Activated CD8-positive, alpha-beta T cell treated with anti-CD3 and anti-CD28 coated beads, Interleukin-2, amount 10 ng/mL, durations not matched to agents 7 days and 5 days (primary cell): ENCODE data around the gene OXCT1. TPM values are rescaled to one million over a fixed set of nuclear protein-coding genes. Genes with fewer than 3 reads are reported as not detected.
"Not testable (repeated sequence)": the region's sequence is repeated elsewhere in the genome, so short reads cannot be mapped to it uniquely, and the experiment has no call there.

ENCODE experiments used
- ATAC-seq: fragments of 150-1000 bp; cut with Tn5 transposase; one replicate; pipeline ENCODE4 v1.10.0; 2021; ENCODE audit warnings: moderate library complexity
- CTCF ChIA-PET: fragments of 350-600 bp; sonication (Branson Sonifier 250); formaldehyde crosslinking; loops from one replicate; lab custom pipeline; 2021; ENCODE audit warnings: antibody characterized with exemption; lab: Charles Lee
- POLR2A ChIA-PET: fragments of 350-600 bp; sonication (Branson Sonifier 250); formaldehyde crosslinking; loops from one replicate; lab custom pipeline; 2021; ENCODE audit warnings: antibody characterized with exemption; lab: Charles Lee
- DNase-seq: peaks from one replicate; pipeline ENCODE4 v3.0.0-alpha.2; 2020
- H3K27ac Mint-ChIP-seq: one replicate; pipeline ENCODE4 v1.8.0; 2021; ENCODE audit warnings: mild to moderate bottlenecking, mixed read lengths
- H3K27me3 Mint-ChIP-seq: one replicate; pipeline ENCODE4 v1.8.0; 2021; ENCODE audit warnings: low read depth, mixed read lengths
- H3K36me3 Mint-ChIP-seq: one replicate; pipeline ENCODE4 v1.8.0; 2021; ENCODE audit warnings: low read depth, mixed read lengths
- H3K4me1 Mint-ChIP-seq: one replicate; pipeline ENCODE4 v1.8.0; 2021; ENCODE audit warnings: low read depth, mixed read lengths
- H3K4me3 Mint-ChIP-seq: one replicate; pipeline ENCODE4 v1.8.0; 2021; ENCODE audit warnings: mild to moderate bottlenecking, mixed read lengths
- H3K9me3 Mint-ChIP-seq: one replicate; pipeline ENCODE4 v1.8.0; 2022; ENCODE audit warnings: mixed read lengths; ENCODE audit not compliant: insufficient read depth
- total RNA-seq, 2 experiments: library from RNA; stranded (reverse); gene quantifications; one replicate each; pipeline ENCODE4 v1.2.3, GENCODE V29; 2021

OXCT1 gene
- total RNA-seq, 2 experiments from 2014 or later, result 59.3 to 61.0 TPM

DNA sequence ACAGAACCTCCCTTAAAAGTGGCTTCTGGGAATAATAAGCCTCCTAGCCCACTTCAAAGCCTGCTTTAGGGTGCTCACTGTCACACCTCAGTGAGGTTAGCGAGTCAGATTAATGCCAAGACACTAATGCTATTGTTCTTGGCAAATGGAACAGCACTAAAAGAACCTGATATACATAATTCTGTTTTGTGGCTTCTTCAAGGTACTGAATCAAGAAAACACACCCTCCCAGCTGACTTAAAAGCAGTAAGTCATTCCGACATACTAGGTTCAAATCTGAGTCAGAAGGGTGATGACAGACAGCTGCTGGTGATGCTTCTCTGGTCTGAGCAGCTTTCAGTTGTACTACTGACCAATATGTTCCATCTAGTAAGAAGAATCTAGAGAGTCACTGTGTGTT, 121.6 kb downstream of the OXCT1 start:
- ChIA-PET CTCF (no interaction called here), POLR2A (no interaction called here)
- Mint-ChIP-seq H3K4me3 (no peak overlapping the region), H3K27ac (no peak overlapping the region), H3K9me3 (no peaks in the 10 kb centered on the region), H3K36me3 (peaks cover 17% of the 10 kb centered on the region), H3K4me1 (no peaks in the 10 kb centered on the region), H3K27me3 (no peaks in the 10 kb centered on the region)
- ATAC-seq (no peak), DNase-seq (no peak)

DNA sequence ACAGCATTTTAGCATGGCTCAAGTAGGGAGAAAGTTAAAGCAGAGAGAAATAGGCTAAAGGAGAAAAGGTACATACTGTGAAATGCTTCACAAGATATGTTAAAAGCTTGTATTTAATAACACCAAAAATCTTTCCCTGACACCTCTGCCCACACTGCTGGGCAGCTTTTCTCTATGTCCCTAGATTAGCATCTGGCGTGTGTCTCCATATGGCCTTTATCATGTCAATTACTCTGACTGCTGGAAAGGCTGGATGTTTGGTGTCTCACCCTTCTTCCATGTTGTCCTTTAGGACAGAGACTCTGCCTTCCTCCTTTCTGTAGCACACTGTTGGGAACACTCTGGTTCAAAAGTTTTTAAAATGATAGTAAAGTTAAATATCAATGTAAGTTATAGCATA, 122.5 kb downstream of the OXCT1 start:
- POLR2A ChIA-PET, result no interaction called here
- H3K36me3 Mint-ChIP-seq, result peaks cover 19% of the 10 kb centered on the region
- CTCF ChIA-PET, result interaction anchor here (1.2 to 1.3 kb wide), 2 partner anchors 17 to 26 kb away, joined by 3 read pairs; no protein-coding TSS in a partner anchor
- DNase-seq (no peak), ATAC-seq (no peak)
- no peaks in the 10 kb centered on the region for H3K9me3 Mint-ChIP-seq
- H3K4me1 Mint-ChIP-seq, result no peaks in the 10 kb centered on the region
- no peaks in the 10 kb centered on the region for H3K27me3 Mint-ChIP-seq
- no peak overlapping the region for H3K4me3 Mint-ChIP-seq
- no peak overlapping the region for H3K27ac Mint-ChIP-seq

DNA sequence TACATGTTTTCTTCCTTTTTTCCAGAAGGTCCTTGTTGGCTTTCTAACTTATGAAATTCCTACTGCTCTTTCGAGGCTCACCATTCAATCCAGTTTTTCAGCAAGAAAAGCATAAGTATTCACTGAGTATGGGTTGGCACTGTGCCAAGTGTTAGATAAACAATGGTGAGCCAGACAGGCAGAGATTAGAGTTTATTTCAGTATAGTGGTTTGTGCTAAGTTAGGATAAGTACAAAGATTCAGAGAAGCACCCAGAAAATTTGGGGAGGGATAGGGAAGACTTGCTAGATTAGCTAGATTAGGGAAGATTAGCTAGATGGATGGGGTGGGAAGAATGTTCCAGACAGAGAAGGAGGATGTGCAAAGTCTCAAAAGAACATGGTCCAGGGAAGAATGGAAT, 122.9 kb downstream of the OXCT1 start:
- ChIA-PET POLR2A (no interaction called here), CTCF (interaction anchor here (1.2 to 1.5 kb wide), 3 partner anchors 8 to 26 kb away, joined by 3 to 4 read pairs (median 3); no protein-coding TSS in a partner anchor)
- Mint-ChIP-seq H3K4me3 (no peak overlapping the region), H3K27ac (no peak overlapping the region), H3K9me3 (no peaks in the 10 kb centered on the region), H3K4me1 (no peaks in the 10 kb centered on the region), H3K36me3 (peaks cover 19% of the 10 kb centered on the region), H3K27me3 (no peaks in the 10 kb centered on the region)
- DNase-seq (no peak), ATAC-seq (no peak)

DNA sequence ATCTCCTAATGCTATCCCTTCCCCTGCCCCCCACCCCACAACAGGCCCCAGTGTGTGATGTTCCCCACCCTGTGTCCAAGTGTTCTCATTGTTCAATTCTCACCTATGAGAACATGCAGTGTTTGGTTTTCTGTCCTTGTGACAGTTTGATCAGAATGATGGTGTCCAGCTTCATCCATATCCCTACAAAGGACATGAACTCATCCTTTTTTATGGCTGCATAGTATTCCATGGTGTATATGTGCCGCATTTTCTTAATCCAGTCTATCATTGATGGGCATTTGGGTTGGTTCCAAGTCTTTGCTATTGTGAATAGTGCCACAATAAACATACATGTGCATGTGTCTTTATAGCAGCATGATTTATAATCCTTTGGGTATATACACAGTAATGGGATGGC, 127.6 kb downstream of the OXCT1 start:
- H3K4me1 Mint-ChIP-seq, CTCF ChIA-PET, DNase-seq, H3K4me3 Mint-ChIP-seq, POLR2A ChIA-PET, ATAC-seq, H3K27me3 Mint-ChIP-seq, H3K9me3 Mint-ChIP-seq, H3K27ac Mint-ChIP-seq: not testable (repeated sequence)
- H3K36me3 Mint-ChIP-seq, result peaks cover 39% of the 10 kb centered on the region

DNA sequence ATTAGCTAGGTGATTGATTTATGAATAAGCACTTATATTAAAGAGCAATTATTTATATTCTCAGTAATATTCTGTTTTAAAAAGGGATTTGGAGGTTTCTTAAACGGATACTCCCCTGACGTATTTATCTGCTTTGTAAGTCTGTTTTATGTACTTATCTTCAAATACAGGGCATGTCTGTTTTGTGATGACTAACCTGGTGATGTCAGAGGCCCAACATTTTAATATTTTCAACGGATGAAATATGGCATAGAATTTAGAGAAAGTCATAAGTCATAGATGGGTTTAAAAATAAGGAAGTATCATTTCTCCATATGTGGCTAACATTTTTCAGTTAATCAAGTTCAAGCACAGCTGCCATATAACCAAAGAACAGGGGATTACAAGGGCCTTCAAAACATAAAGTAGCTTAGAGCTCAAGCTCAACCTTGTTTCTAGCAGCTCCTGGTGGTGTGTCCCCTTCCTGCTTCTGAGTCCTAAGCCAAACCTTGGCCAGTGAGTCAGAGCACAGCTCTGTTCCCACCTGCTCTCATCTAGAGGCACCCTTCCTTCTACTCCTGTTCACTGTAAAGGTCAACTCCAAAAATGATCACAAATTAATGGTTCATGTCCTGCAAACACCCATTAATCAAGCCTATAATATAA, 131.4 kb downstream of the OXCT1 start:
- no peak overlapping the region for H3K27ac Mint-ChIP-seq
- ChIA-PET CTCF (no interaction called here), POLR2A (no interaction called here)
- H3K4me3 Mint-ChIP-seq, result no peak overlapping the region
- DNase-seq (no peak), ATAC-seq (no peak)
- H3K9me3 Mint-ChIP-seq, result no peaks in the 10 kb centered on the region
- no peaks in the 10 kb centered on the region for H3K27me3 Mint-ChIP-seq
- H3K4me1 Mint-ChIP-seq, result no peaks in the 10 kb centered on the region
- H3K36me3 Mint-ChIP-seq, result peaks cover 62% of the 10 kb centered on the region

DNA sequence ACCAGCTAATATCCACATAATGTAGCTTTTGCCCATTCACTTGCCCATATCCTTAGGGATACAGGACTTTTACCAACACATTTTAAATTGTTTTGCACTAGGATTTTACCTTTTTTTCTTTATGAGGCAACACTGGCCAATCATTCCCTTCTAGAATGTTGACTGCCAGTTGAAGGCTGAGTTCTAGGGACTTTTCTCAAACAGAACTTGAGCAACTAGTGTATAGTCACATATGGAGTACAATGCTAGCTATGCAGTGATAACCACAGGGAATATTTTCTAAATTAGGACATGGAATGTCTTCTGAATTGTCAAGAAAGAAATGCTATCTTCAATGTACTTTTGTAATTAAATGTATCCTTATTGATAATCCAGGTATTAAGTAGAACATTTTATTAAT, 133.6 kb downstream of the OXCT1 start:
- no peaks in the 10 kb centered on the region for H3K27me3 Mint-ChIP-seq
- ATAC-seq (no peak), DNase-seq (no peak)
- no peaks in the 10 kb centered on the region for H3K9me3 Mint-ChIP-seq
- H3K27ac Mint-ChIP-seq, result no peak overlapping the region
- ChIA-PET POLR2A (no interaction called here), CTCF (interaction anchor here (1.3 kb wide), 1 partner anchor 87 kb away, joined by 3 read pairs; no protein-coding TSS in a partner anchor)
- peaks cover 61% of the 10 kb centered on the region for H3K36me3 Mint-ChIP-seq
- no peak overlapping the region for H3K4me3 Mint-ChIP-seq
- H3K4me1 Mint-ChIP-seq, result no peaks in the 10 kb centered on the region

DNA sequence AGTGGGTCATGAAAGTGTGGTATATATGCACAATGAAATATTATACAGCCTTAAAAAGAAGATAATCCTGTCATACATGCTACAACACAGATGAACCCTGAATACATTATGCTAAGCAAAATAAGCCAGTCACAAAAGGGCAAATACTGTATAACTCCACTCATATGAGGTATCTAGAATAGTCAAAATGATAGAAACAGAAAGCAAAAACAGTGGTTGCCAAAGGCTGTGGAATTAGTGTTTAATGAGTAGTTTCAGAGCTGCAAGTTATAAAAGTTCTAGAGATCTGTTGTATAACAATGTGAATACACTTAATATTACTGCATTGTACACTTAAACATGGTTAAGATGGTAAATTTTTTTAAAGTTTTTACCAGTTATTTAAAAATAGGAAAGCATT, 135.0 kb downstream of the OXCT1 start:
- no peak overlapping the region for H3K4me3 Mint-ChIP-seq
- ChIA-PET POLR2A (interaction anchor here (1.0 kb wide), 1 partner anchor 127 kb away, joined by 3 read pairs; no protein-coding TSS in a partner anchor), CTCF (no interaction called here)
- peaks cover 61% of the 10 kb centered on the region for H3K36me3 Mint-ChIP-seq
- no peaks in the 10 kb centered on the region for H3K4me1 Mint-ChIP-seq
- DNase-seq (no peak), ATAC-seq (no peak)
- H3K27ac Mint-ChIP-seq, result no peak overlapping the region
- H3K9me3 Mint-ChIP-seq, result no peaks in the 10 kb centered on the region
- no peaks in the 10 kb centered on the region for H3K27me3 Mint-ChIP-seq

DNA sequence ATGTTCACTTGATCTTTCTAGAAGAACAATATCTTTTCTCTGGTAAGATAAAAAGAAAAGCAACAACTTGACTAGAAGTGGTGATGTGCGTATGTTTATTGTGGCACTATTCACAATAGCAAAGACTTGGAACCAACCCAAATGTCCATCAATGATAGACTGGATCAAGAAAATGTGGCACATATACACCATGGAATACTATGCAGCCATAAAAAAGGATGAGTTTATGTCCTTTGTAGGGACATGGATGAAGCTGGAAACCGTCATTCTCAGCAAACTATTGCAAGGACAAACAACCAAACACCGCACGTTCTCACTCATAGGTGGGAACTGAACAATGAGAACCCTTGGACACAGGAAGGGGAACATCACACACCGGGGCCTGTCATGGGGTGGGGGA, 140.8 kb downstream of the OXCT1 start:
- CTCF ChIA-PET, POLR2A ChIA-PET, H3K27me3 Mint-ChIP-seq, DNase-seq, ATAC-seq, H3K4me3 Mint-ChIP-seq, H3K9me3 Mint-ChIP-seq, H3K27ac Mint-ChIP-seq, H3K4me1 Mint-ChIP-seq: not testable (repeated sequence)
- peaks cover 26% of the 10 kb centered on the region for H3K36me3 Mint-ChIP-seq

DNA sequence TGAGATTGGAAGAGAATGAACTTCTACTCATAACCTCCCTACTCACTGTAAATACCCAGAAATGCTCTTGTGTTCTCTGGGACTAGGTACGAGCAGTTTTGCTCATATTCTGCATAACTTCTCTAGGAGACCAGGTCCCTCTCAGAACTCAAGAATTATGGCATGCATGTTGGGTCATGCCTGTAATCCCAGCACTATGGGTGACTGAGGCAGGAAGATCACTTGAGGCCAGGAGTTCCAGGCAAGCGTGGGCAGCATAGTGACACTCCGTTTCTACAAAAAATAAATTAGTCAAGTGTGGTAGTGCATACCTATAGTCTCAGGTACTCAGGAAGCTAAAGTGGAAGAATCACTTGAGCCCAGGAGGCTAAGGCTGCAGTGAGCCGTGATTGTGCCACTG, 141.9 kb downstream of the OXCT1 start:
- Mint-ChIP-seq H3K36me3 (peaks cover 23% of the 10 kb centered on the region), H3K9me3 (no peaks in the 10 kb centered on the region), H3K27me3 (no peaks in the 10 kb centered on the region), H3K4me3 (no peak overlapping the region), H3K4me1 (no peaks in the 10 kb centered on the region), H3K27ac (peak overlapping the region; percentile 23)
- no peak for DNase-seq
- POLR2A ChIA-PET, result no interaction called here
- CTCF ChIA-PET, result no interaction called here
- no peak for ATAC-seq

DNA sequence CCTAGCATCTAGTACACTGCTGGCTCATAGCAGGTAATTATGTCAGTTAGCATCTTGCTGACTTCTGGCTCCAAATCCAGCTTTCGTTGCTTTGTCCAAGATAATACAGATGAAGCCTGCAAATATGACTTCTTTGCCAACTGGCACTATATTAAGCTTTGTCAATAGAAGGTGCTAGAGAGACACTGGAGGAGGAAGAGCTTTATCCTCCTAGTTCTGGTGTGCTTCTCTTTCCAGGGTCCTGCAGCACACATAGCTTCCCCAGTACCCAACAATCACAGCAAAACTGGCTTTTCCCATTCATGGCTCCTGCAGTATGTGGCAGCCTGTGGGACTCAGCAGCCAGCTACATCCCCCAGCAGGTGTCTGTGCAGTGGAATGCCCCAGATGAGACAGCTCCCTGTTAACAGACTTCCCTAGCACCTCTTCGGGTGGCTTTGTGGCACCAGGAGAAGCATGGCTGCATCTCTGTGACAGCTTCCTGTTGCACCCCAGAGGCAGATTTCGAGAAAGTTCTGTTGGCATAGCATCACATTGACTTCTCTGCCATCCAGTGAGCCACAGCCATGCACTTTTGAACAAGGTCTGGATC, 147.8 kb downstream of the OXCT1 start:
- no peaks in the 10 kb centered on the region for H3K4me1 Mint-ChIP-seq
- no peak overlapping the region for H3K4me3 Mint-ChIP-seq
- ATAC-seq (no peak), DNase-seq (no peak)
- H3K27me3 Mint-ChIP-seq, result peaks cover 9% of the 10 kb centered on the region
- CTCF ChIA-PET, result interaction anchor here (0.8 kb wide), 1 partner anchor 121 kb away, joined by 3 read pairs; no protein-coding TSS in a partner anchor
- H3K9me3 Mint-ChIP-seq, result no peaks in the 10 kb centered on the region
- POLR2A ChIA-PET, result no interaction called here
- H3K36me3 Mint-ChIP-seq, result no peaks in the 10 kb centered on the region
- no peak overlapping the region for H3K27ac Mint-ChIP-seq

DNA sequence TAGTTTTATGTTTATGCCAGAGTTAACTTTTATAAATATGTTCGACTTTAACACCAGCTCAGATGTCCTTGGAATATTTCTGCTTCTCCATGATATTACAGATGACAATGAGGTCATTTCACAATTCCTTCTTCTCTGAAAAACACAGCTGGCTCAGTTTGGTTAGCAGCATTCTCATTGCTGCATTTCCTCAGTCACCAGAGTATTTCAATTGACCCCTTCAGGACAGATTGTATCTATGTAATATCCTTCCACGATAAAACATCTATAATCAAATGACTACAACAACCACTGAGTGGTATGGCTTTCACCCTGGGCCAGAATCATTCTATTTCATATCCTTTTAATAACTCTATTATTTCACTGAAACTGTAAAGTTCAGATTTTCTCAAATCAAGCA, 148.7 kb downstream of the OXCT1 start:
- ATAC-seq (no peak), DNase-seq (no peak)
- POLR2A ChIA-PET, result no interaction called here
- peaks cover 6% of the 10 kb centered on the region for H3K9me3 Mint-ChIP-seq
- CTCF ChIA-PET, result interaction anchor here (0.8 kb wide), 1 partner anchor 26 kb away, joined by 3 read pairs; no protein-coding TSS in a partner anchor
- H3K4me1 Mint-ChIP-seq, result no peaks in the 10 kb centered on the region
- no peak overlapping the region for H3K4me3 Mint-ChIP-seq
- H3K36me3 Mint-ChIP-seq, result no peaks in the 10 kb centered on the region
- peaks cover 9% of the 10 kb centered on the region for H3K27me3 Mint-ChIP-seq
- H3K27ac Mint-ChIP-seq, result no peak overlapping the region

DNA sequence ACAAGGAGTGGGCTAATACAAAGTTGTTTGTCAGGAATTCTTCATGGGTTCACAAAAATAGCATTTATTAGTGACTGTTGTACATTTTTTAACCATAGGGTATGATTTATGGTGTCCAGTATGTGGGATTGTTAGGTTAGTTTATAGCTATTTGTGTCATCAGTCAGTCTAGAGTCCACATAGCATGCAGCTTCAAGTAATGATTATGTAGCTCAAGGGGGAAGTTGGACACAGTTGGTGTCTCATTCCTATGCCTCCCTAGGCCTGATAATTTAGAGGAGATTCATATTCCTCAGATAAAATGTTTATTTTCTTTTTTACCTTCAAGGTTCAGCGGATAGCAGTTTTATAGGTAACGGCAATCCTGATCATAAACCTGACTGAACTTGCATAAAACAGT, 153.8 kb downstream of the OXCT1 start:
- Mint-ChIP-seq H3K27me3 (peaks cover 3% of the 10 kb centered on the region), H3K27ac (no peak overlapping the region)
- ATAC-seq, result no peak

More for the DNA sequence above, 153.8 kb downstream of the OXCT1 start:
- Mint-ChIP-seq H3K36me3 (no peaks in the 10 kb centered on the region), H3K4me1 (no peaks in the 10 kb centered on the region), H3K4me3 (no peak overlapping the region), H3K9me3 (peaks cover 12% of the 10 kb centered on the region)
- DNase-seq, result no peak
- ChIA-PET CTCF (no interaction called here), POLR2A (no interaction called here)
